Stomach smooth muscle (tissue), 2 donors: ENCODE results near the gene IL17A.

Experiments used
- H3K27ac ChIP-seq: one replicate; pipeline ENCODE4 v1.7.0; 2013; ENCODE audit warnings: mild to moderate bottlenecking, low read length, inconsistent platforms
- H3K27me3 ChIP-seq, 2 donors: one replicate each; pipeline ENCODE4 v1.7.0; 2013; ENCODE audit warnings: low read length in 2 of 2; ENCODE audit not compliant: insufficient read depth in 2 of 2, control insufficient read depth in 1 of 2
- H3K36me3 ChIP-seq, 2 donors: one replicate each; pipeline ENCODE4 v1.7.0; 2013; ENCODE audit warnings: low read length in 2 of 2; ENCODE audit not compliant: control insufficient read depth in 2 of 2, insufficient read depth in 2 of 2
- H3K4me1 ChIP-seq: one replicate; pipeline ENCODE4 v1.7.0; 2013; ENCODE audit warnings: low read length; ENCODE audit not compliant: control insufficient read depth, insufficient read depth
- H3K4me3 ChIP-seq, 2 donors: one replicate each; pipeline ENCODE4 v1.7.0; 2013; ENCODE audit warnings: low read length in 2 of 2
- H3K9ac ChIP-seq, 2 donors: one replicate each; pipeline ENCODE4 v1.7.0; 2013; ENCODE audit warnings: low read length in 2 of 2, mild to moderate bottlenecking in 1 of 2
- H3K9me3 ChIP-seq, 2 donors: one replicate each; pipeline ENCODE4 v1.7.0; 2013; ENCODE audit warnings: low read length in 2 of 2; ENCODE audit not compliant: control insufficient read depth in 2 of 2
- donor health status: healthy.
- donor health status: Pancreatic carcinoma.

The IL17A gene

DNA sequence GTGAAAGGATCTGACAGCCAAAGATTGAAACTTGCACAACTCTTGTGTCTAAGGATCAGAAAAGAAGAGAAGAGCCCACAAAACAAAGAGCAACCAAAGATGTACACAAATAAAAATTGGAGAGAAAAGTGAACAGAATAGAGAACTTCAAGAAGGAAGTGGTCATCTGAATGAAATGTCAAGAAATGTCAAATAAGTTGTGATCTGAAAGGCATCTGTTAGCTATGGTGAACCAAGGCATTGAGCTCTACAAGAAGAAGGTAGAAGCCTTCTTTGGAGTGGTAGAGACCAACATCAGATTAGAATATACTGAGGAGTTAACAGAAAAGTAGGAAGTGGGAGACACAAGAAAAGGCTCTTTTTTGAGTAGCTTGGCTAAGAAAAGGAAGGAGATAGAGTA lies 29.6 kb downstream of the IL17A start:
- Histone ChIP-seq H3K27ac (no peak overlapping the region), H3K36me3 (no peaks in the 10 kb centered on the region)

DNA sequence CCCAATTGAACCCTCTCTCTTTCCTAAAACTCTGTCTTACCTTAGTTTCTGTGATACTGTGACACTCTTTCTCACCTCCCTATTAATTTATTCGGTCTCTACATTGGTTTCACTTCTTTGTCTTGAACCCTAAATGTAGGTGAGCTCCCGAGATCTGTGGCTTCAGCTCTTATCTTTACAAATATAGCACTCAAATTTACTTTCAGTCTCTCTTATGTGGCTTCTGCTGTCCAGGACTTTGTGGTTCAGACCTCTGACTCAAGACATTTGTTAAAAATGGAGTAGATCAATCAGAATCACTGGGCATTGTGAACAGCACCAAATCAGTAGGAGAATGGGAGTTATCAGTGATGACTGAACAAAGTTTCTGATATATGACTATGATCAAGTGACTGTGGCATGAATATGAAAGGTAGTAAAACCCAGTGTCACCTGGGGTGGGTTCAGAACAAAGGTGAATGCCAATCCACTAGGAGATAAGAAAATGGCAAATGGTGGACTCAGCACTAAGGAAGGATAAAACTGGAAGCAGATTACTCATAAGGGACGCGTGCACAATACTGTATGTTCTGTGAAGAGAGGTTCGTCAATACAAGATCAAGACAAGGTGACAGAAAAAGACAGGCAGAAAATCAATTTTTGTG lies 30.9 kb downstream of the IL17A start:
- no peaks in the 10 kb centered on the region for H3K9me3 ChIP-seq
- H3K36me3 ChIP-seq: no peaks in the 10 kb centered on the region
- H3K27me3 ChIP-seq: no peaks in the 10 kb centered on the region
- H3K4me1 ChIP-seq: no peaks in the 10 kb centered on the region
- H3K4me3 ChIP-seq: no peak overlapping the region
- H3K9ac ChIP-seq: no peak overlapping the region
- no peak overlapping the region for H3K27ac ChIP-seq

More for the DNA sequence above, 29.6 kb downstream of the IL17A start:
- Histone ChIP-seq H3K27me3 (no peaks in the 10 kb centered on the region), H3K9ac (no peak overlapping the region), H3K4me1 (no peaks in the 10 kb centered on the region), H3K9me3 (no peaks in the 10 kb centered on the region), H3K4me3 (no peak overlapping the region)

GRCh38 chr6:52217761-52218160 lies 31.6 kb downstream of the IL17A start:
- no peak overlapping the region for H3K27ac ChIP-seq

GRCh38 chr6:52221302-52221701 lies 35.1 kb downstream of the IL17A start:
- Histone ChIP-seq H3K4me1 (no peaks in the 10 kb centered on the region), H3K9me3 (no peaks in the 10 kb centered on the region), H3K27me3 (no peaks in the 10 kb centered on the region), H3K27ac (no peak overlapping the region), H3K9ac (no peak overlapping the region), H3K4me3 (no peak overlapping the region), H3K36me3 (no peaks in the 10 kb centered on the region)

More at GRCh38 chr6:52217761-52218160, 31.6 kb downstream of the IL17A start:
- Histone ChIP-seq H3K9ac (no peak overlapping the region), H3K27me3 (no peaks in the 10 kb centered on the region), H3K36me3 (no peaks in the 10 kb centered on the region), H3K4me3 (no peak overlapping the region), H3K4me1 (no peaks in the 10 kb centered on the region), H3K9me3 (no peaks in the 10 kb centered on the region)

GRCh38 chr6:52227495-52227894 lies 41.3 kb downstream of the IL17A start:
- H3K27ac ChIP-seq: no peak overlapping the region
- H3K9ac ChIP-seq: no peak overlapping the region
- no peaks in the 10 kb centered on the region for H3K9me3 ChIP-seq
- H3K4me1 ChIP-seq: no peaks in the 10 kb centered on the region
- H3K4me3 ChIP-seq: no peak overlapping the region
- H3K27me3 ChIP-seq: no peaks in the 10 kb centered on the region
- no peaks in the 10 kb centered on the region for H3K36me3 ChIP-seq

GRCh38 chr6:52230685-52231084 lies 44.5 kb downstream of the IL17A start:
- Histone ChIP-seq H3K9ac (no peak overlapping the region), H3K9me3 (no peaks in the 10 kb centered on the region), H3K36me3 (no peaks in the 10 kb centered on the region), H3K4me1 (no peaks in the 10 kb centered on the region), H3K27me3 (no peaks in the 10 kb centered on the region), H3K27ac (no peak overlapping the region), H3K4me3 (no peak overlapping the region)

DNA sequence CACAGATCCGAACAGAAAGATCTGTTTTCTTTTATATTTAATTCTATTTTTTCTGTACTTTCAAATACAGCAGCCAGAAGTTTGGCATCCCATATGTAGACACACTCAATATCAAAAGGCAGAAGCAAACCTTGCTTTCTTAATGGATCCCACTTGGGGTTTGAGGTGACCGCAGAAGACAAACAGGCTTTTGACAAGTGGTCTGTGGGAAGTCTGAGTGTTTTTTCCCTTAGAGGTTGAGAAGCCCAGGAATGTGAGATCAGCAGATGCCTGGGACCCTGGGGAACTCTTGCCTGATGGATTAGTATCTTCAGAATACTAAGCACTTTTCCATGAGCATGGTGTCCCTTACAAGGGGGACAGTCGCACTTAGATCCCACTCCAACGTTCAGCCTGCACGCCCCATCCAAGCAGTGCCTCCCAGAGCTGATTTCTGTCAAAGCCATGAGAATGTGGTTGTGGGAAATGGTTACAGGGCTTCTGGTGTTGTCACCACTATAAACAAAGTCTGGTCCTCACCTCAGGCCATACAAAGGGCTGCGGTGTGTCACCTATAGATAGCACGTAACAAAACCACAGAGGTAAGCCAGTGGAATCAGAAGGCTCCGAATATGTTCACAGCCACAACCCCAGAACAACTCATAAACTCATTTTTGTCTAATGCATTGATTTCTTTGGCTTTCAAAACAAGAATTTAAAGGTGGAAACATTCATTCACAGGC lies 45.4 kb downstream of the IL17A start:
- Histone ChIP-seq H3K36me3 (no peaks in the 10 kb centered on the region), H3K27ac (no peak overlapping the region), H3K9me3 (no peaks in the 10 kb centered on the region), H3K4me3 (no peak overlapping the region), H3K9ac (no peak overlapping the region), H3K27me3 (no peaks in the 10 kb centered on the region), H3K4me1 (no peaks in the 10 kb centered on the region)

DNA sequence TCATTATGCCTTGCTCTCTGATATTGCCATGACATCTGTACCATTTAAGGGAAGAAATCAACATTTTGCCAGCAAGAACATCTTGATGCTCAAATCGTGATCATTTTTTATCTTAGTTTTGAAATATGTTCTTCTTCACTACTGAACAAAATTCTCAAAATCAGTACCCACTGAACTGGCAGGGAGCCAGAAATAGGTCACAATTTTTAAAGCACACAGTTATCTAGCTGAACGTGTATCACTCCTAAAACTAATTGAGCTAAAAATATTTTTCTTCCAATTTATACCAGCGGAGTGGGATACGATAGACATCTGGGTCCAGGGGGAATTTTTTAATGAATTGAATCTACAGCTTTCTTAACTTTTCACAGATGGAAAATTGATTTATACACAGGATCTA lies 46.8 kb downstream of the IL17A start:
- no peak overlapping the region for H3K4me3 ChIP-seq
- no peaks in the 10 kb centered on the region for H3K4me1 ChIP-seq
- H3K36me3 ChIP-seq: no peaks in the 10 kb centered on the region
- no peaks in the 10 kb centered on the region for H3K9me3 ChIP-seq
- H3K27ac ChIP-seq: no peak overlapping the region
- peaks cover 0 to 3% of the 10 kb centered on the region in 2 donors for H3K27me3 ChIP-seq
- H3K9ac ChIP-seq: no peak overlapping the region

DNA sequence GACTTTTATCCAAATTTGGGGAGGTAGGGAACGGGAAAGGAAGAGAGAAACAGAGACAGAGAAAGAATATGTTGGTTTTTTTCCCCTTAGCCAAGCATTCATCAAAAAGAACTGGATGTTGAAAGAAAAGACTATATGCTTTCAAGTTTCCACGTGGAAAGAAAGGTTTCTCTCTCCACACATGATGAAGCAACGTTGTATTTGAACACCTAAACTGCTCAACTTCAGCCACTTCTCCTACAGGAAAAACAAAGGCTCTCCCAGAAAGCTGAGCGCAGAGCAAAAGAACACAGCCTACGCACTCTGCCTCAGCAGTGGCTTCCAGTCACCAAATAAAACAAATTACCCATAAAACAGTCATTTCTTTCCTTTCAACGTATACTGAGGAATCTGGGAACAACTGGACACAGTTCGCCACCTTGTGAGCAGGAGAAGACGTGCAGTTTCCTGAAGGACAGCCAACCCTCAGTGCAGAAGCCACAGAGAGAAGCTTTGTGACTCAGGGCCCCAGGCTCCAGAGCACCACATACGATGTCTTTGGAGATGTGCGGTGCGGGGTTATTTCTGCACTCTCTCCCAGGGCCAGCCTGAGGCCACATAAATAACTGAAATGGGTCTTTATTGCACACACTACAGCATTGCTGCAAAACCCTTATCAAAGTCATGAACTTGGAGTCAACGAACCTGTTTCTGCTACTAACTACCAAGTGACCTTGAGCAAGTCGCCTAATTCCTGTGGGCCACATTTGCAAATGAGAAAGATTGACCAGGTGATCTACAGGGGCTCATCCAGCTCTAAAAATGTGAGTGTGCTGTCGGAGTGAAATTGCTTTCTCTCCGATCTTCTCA lies 48.0 kb downstream of the IL17A start:
- H3K9ac ChIP-seq: no peak overlapping the region
- H3K36me3 ChIP-seq: no peaks in the 10 kb centered on the region
- no peak overlapping the region for H3K4me3 ChIP-seq
- H3K9me3 ChIP-seq: no peaks in the 10 kb centered on the region
- H3K27ac ChIP-seq: no peak overlapping the region
- H3K27me3 ChIP-seq: peaks cover 0 to 3% of the 10 kb centered on the region in 2 donors
- no peaks in the 10 kb centered on the region for H3K4me1 ChIP-seq
